Type B pancreatic cell (in vitro differentiated cells): Measurements from ENCODE around the gene EMC1. TPM values are rescaled to one million over a fixed set of nuclear protein-coding genes. Genes with fewer than 3 reads are reported as not detected.

ENCODE experiments used
- DNase-seq: peaks from one replicate; pipeline ENCODE4 v3.0.0; 2021; ENCODE audit warnings: mixed read lengths; ENCODE audit not compliant: unreplicated experiment; ENCODE audit errors: extremely low spot score
- H3K27ac Mint-ChIP-seq: 2 replicates; pipeline ENCODE4 v1.8.0; 2021; ENCODE audit warnings: mild to moderate bottlenecking, mixed read lengths
- H3K27me3 Mint-ChIP-seq: 2 replicates; pipeline ENCODE4 v1.8.0; 2021; ENCODE audit warnings: mixed read lengths
- H3K36me3 Mint-ChIP-seq: 2 replicates; pipeline ENCODE4 v1.8.0; 2021; ENCODE audit warnings: mixed read lengths
- H3K4me1 Mint-ChIP-seq: one replicate; pipeline ENCODE4 v1.8.0; 2021; ENCODE audit warnings: mixed read lengths; ENCODE audit not compliant: unreplicated experiment
- H3K4me3 Mint-ChIP-seq: 2 replicates; pipeline ENCODE4 v1.8.0; 2021; ENCODE audit warnings: mild to moderate bottlenecking, mixed read lengths
- H3K9me3 Mint-ChIP-seq: 2 replicates; pipeline ENCODE4 v1.8.0; 2021; ENCODE audit warnings: mixed read lengths
- CTCF ChIP-seq: fragments of 200-600 bp; sonication (generic); conservative IDR thresholded peaks from 2 replicates; pipeline ENCODE4 v1.5.0; 2021; ENCODE audit warnings: antibody characterized with exemption, mild to moderate bottlenecking
- total RNA-seq: library from RNA; stranded (reverse); gene quantifications from 2 replicates; pipeline ENCODE4 v1.2.1, GENCODE V29; 2021; ENCODE audit warnings: low replicate concordance

The EMC1 gene
- total RNA-seq, 1 donor from 2014 or later, result 60.1 TPM

DNA sequence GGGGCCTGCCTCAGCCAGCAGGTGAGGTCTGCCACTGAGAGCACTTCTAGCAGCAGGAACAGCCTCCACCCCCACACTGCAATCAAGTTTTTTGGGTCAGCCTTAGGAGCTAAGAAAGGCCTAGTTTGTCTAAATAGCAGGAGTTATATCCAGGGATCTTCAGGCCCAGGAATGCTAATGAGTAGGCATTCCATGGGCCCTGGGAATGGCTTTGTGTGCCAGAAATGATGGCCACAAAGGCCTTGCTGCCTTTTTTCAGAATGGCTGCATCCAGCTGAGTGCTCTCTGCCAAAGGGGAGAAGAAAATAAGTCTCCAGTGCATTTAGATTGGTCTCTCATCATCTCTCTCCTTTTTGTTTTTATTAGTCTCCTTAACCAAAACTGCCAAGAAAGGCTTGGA, 3.1 kb upstream of the EMC1 start:
- no peak overlapping the region for H3K4me3 Mint-ChIP-seq
- no peak for TF ChIP-seq CTCF
- peaks cover 18% of the 10 kb centered on the region for H3K4me1 Mint-ChIP-seq
- peaks cover 5% of the 10 kb centered on the region for H3K36me3 Mint-ChIP-seq
- no peaks in the 10 kb centered on the region for H3K9me3 Mint-ChIP-seq
- H3K27me3 Mint-ChIP-seq, result no peaks in the 10 kb centered on the region
- DNase-seq, result no peak
- H3K27ac Mint-ChIP-seq, result no peak overlapping the region

DNA sequence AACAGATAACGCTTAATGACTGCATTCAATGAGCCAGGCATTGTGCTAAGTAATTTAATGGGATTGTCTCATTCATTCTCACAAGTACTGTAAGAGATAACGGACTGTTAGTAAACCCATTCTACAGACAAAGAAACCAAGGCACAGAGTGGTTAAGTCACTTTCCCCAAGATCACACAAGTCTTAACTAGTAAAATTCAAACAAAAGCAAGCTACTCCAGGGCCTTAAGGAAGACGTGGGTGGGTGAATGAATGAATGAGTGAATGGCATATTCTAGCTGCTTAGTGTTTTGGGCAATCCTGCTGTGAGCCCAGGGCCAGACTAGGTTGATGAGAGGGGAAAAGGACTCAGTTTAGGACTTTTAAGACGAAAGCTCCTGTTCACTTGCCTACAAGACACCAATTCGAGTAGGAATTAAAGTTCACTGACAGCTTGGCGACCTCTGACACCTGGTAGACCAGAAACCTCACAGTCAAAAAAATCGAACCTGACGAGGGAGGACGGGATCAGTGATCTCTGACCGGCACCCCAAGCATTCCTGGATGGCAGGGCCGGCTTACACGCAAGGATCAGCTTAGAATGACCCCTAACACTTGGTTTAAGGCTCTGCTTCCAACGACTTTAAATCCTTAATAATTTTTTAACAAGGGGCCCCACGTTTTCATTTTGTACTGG, 557 bp downstream of the EMC1 start:
- Mint-ChIP-seq H3K36me3 (no peaks in the 10 kb centered on the region), H3K27ac (peak overlapping the region; percentile 91), H3K9me3 (no peaks in the 10 kb centered on the region), H3K4me3 (peak overlapping the region; percentile 96), H3K27me3 (no peaks in the 10 kb centered on the region), H3K4me1 (peaks cover 18% of the 10 kb centered on the region)
- TF ChIP-seq CTCF, result no peak
- no peak for DNase-seq

GRCh38 chr1:19240673-19241538, 10.4 kb downstream of the EMC1 start:
- no peak for DNase-seq
- peak; percentile 91 for TF ChIP-seq CTCF
- H3K4me1 Mint-ChIP-seq, result no peaks in the 10 kb centered on the region
- no peaks in the 10 kb centered on the region for H3K27me3 Mint-ChIP-seq
- H3K36me3 Mint-ChIP-seq, result peaks cover 3% of the 10 kb centered on the region
- no peak overlapping the region for H3K27ac Mint-ChIP-seq
- H3K9me3 Mint-ChIP-seq, result no peaks in the 10 kb centered on the region
- no peak overlapping the region for H3K4me3 Mint-ChIP-seq

GRCh38 chr1:19239876-19240275, 11.4 kb downstream of the EMC1 start:
- no peaks in the 10 kb centered on the region for H3K27me3 Mint-ChIP-seq

GRCh38 chr1:19234224-19234623, 17.1 kb downstream of the EMC1 start:
- no peak for DNase-seq
- TF ChIP-seq CTCF, result no peak
- no peaks in the 10 kb centered on the region for H3K4me1 Mint-ChIP-seq
- H3K4me3 Mint-ChIP-seq, result no peak overlapping the region
- H3K27ac Mint-ChIP-seq, result no peak overlapping the region
- peaks cover 4% of the 10 kb centered on the region for H3K36me3 Mint-ChIP-seq
- H3K9me3 Mint-ChIP-seq, result no peaks in the 10 kb centered on the region
- no peaks in the 10 kb centered on the region for H3K27me3 Mint-ChIP-seq

More at GRCh38 chr1:19239876-19240275, 11.4 kb downstream of the EMC1 start:
- Mint-ChIP-seq H3K27ac (no peak overlapping the region), H3K4me1 (no peaks in the 10 kb centered on the region), H3K9me3 (no peaks in the 10 kb centered on the region), H3K36me3 (peaks cover 3% of the 10 kb centered on the region), H3K4me3 (no peak overlapping the region)
- no peak for DNase-seq
- no peak for TF ChIP-seq CTCF
